Adrenal gland (tissue), 5 donors: ENCODE data around the gene PEPD.

Source experiments
- CTCF ChIP-seq, 6 experiments: fragments of 450-650 bp in 4 of 6; fragments of 200-600 bp in 2 of 6; sonication (generic) in 1 of 6; IDR thresholded peaks; 1 replicate in 5 of 6; 2 replicates in 1 of 6; pipeline versions ENCODE4 v1.5.1 to v1.8.0; 2016 to 2021; ENCODE audit warnings: antibody characterized with exemption in 6 of 6, mild to moderate bottlenecking in 2 of 6, moderate library complexity in 1 of 6
- POLR2A ChIP-seq, 2 donors: fragments of 450-650 bp; IDR thresholded peaks; one replicate each; pipeline ENCODE4 v1.6.1; 2017; ENCODE audit warnings: antibody characterized with exemption in 2 of 2, mild to moderate bottlenecking in 2 of 2, moderate library complexity in 1 of 2
- donor health status: DM: no; HTN: no; CAD: no.

- TF ChIP-seq CTCF (IDR thresholded peaks at IDR 0.05) (no peak), POLR2A (IDR thresholded peaks at IDR 0.05) (no peak)
These were observed 146.3 kb downstream of the PEPD start for GRCh38 chr19:33375156-33375836.
